NCI-H345 treated with DMSO at 0.1 percent for 48 hours (cell line): ENCODE results near the gene SFMBT2.

ENCODE experiments used
- DNase-seq: peaks from one replicate; lab custom pipeline; 2025; ENCODE audit not compliant: unreplicated experiment; lab: John Stamatoyannopoulos, UW

SFMBT2 gene

DNA sequence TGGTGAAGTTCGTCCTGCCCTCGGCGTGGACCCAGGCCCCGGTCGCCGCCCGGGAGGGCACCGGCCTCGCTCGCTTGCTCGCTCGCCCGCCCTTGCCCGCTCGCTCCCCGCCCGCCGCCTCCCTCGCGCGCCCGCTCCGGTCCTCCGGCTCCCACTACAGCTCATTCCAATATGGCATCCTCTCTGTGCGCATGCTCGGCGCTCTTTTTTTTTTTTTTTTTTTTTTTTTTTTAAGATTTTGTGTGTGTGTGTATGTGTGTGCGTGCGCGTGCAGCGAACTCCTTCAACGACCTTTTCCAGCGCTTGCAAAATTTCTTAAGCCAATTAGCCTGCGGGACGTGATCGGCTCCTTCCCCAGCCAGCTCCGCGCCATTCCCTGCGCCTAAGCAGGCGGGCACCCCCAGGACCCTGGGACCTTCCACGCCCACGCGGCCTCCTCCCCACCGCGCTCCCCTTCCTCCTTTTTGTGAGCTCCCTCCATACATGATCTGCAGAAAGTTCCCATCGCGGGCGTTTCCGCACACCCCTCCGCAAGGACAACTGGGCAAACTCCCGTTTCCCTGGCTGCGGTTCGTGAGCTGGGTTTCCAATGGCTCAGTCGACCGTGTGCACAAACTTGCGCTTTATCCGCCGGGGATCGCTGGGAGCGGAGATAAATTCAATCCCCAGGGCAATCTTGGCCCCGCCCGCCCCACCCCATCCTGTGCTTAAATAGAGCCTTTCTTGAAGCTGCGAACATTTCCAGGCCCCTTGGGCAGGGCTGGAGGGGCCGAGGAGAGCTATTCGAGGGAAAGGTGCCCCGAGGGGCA, at the start of gene SFMBT2:
SFMBT2 (minus strand) TSS at position 173 of the 809 bp plus-strand sequence. CDS start 29,136 bp downstream, outside the sequence.
- DNase-seq, result no peak

- DNase-seq, result no peak
These were observed 49.2 kb upstream of the SFMBT2 start for GRCh38 chr10:7460006-7460405.

DNA sequence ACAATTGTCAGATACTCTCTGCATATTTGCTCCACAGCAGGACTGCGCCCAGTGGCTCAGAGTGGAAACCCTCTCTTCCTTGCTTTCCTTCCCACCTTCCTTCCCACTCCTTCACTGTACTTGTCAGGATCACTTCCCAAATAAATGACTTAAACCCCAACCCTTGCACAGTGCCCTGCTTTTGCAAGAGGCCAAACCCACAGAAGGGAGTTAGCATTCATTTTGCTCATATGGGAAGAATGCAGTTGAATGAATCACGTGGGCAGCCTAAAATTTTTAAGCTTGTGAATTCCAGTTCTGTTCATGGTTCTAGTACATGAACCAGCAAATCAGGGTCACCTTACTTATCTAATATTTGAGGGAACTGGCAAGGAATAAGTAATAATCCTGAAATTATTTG, 47.7 kb upstream of the SFMBT2 start:
- DNase-seq, result no peak

DNA sequence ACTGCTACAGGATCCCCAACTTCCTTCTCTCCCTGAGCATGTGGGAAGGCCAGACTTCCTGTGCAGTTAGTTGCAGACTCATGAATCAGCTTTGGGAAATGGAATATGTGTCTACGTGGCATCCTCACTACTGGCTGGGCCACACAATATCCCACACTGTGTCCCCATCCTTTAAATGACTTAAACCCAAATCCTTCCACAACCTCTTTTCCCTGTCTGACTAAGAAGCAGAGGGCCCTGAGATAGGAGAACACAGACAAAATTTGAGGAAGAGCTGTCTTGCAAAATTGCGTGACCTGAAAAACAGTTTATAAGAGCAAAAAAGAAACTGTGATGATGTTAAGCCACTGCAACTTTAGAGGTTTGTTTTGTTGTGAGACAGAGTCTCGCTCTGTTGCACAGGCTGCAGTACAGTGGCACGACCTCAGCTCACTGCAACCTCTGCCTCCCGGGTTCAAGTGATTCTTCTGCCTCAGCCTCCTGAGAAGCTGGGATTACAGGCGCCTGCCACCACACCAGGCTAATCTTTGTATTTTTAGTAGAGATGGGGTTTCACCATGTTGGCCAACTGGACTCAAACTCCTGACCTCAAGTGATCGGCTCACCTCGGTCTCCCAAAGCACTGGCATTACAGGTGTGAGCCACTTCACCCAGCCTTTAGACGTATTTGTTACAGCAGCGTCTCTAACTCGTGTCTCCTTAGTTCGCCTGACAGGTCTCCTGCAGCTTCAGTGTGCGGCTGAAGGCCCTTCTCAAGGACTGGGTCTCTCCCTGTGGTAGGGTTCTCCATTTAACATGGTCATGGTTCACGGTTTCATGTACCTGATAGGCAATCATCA, 46.9 kb upstream of the SFMBT2 start:
- no peak for DNase-seq

GRCh38 chr10:7449063-7449695, 38.3 kb upstream of the SFMBT2 start:
- DNase-seq, result no peak

GRCh38 chr10:7445474-7446185, 34.8 kb upstream of the SFMBT2 start:
- no peak for DNase-seq

DNA sequence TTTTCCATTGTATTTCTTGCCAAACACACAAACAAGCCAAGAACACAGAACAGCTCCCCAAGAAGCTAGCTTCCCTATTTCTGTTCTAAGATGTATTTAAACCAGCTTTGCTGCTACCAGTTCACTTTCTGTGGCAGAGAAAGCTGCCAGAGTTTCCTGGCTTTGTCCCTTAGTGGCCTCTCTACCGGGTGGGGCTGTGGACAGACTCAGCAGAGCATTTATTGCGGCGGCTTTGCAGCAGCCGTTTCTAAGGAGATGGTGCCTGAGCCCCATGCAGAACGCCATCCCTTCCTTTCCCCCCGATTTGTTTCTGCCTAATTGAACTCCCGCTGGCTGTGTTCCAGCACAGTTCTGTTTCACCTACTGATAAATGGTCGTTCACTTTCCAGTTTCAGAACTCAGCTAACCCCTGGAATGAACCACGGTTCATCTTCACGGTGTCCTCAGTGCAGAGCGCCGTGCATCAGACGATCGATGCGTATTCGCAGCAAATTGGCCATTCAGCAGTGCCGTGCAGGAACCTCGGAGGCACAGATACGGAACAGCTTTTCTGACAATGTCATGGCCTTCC, 33.8 kb upstream of the SFMBT2 start:
- no peak for DNase-seq

GRCh38 chr10:7443036-7443435, 32.2 kb upstream of the SFMBT2 start:
- no peak for DNase-seq

DNA sequence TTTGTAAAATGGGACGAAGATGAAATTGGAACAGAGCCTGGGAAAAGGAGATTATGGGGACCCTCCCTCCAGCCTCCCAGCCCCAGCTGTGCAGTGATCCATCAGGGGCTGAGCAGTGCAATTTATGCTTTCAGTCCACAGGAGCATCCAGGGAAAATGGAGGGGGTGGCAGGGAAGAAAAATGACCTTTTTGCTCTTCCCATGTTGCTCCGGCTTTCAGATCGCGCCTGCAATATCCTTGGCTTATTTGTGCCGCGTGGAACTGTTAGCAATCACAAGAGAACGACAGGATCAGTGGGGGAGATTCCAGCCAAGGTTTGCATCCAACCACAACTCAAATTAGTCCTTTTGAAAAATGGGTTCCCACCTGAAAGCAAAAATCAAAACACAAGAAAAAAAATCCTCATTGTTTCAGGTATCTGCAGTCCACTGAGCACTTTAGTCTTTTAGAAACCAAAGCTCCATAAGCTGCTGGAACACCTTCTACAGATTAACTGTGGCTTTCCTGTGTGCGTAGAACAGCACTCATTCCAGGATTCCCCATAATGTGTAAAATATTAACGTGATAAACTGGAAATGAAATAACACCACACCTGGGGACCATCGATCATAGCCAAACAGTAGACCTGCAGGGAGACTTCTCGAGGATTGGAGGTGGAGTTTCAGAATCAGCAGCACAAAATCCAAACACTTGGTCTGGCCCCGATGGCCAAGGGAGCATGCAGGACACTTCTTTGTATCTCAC, 30.7 kb upstream of the SFMBT2 start:
- DNase-seq, result no peak

- no peak for DNase-seq
These were observed 28.9 kb upstream of the SFMBT2 start for GRCh38 chr10:7439696-7440095.

DNA sequence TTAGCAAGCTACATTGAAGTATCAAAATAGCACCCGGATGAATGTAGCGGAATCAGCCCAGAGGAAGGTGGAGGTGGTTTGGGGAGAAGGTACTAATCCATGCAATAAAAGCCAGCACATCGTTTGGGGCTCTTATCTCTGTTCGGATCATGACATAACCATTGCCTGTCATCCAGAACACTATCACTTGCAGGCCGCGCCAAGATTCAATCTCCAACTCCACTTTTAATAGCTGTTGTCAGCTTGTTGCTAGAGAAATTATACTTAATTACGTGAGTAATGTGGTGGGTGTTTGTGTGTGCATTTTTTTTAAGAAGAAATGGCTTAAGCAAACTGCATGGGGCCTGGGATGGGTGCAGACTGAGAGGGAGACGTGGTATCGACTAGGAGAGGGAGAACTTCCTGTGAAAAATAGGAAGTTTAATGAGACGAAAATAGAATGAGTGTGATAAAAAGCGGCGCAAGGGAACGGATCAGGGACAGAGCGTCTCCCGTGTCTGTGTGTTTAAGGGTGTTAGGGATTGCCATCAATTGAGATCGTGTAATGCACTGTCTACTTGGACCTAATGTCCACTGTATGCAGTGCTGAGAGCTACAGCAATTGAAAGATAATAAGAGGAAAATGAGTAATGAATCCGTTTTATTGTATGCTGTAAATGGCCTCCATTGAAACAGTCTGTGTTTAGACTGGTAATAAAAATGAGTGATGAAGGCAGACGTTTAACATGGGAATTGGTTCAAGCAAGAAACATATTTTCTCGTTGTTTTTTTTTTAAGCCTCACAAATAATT, 27.6 kb upstream of the SFMBT2 start:
- DNase-seq, result no peak

DNA sequence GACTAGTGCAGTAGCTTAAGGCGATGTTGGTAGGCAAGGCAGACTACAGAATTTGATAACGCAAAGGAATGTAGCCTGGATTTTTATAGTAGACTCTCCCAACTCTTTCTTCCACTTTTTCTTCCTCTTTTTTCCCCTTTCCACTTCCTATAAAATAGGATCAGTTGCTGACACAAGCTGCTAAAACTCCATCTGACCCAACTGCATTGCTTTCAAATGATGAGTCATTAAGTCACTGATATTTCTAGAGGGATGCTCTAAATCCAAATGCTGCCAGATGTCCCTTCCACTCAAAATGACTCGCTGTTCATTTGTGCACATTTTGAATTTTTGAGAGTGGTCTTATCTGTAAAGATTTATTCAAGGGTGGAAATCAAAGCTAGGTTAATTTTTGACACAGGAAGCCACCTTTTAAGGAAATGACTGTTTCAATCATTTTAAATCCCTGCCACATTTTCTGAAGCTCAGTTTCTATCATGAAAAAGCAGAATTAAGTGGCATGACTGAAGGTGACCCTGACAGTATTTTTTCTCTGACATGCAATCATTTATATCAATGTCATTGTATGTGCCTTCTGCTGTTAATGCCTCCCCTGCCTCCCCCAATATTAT, 25.8 kb upstream of the SFMBT2 start:
- DNase-seq, result no peak

GRCh38 chr10:7435674-7436073, 24.8 kb upstream of the SFMBT2 start:
- DNase-seq, result no peak

- no peak for DNase-seq
These were observed 23.5 kb upstream of the SFMBT2 start for GRCh38 chr10:7434378-7434777.

GRCh38 chr10:7433861-7434260, 23.0 kb upstream of the SFMBT2 start:
- DNase-seq, result no peak

DNA sequence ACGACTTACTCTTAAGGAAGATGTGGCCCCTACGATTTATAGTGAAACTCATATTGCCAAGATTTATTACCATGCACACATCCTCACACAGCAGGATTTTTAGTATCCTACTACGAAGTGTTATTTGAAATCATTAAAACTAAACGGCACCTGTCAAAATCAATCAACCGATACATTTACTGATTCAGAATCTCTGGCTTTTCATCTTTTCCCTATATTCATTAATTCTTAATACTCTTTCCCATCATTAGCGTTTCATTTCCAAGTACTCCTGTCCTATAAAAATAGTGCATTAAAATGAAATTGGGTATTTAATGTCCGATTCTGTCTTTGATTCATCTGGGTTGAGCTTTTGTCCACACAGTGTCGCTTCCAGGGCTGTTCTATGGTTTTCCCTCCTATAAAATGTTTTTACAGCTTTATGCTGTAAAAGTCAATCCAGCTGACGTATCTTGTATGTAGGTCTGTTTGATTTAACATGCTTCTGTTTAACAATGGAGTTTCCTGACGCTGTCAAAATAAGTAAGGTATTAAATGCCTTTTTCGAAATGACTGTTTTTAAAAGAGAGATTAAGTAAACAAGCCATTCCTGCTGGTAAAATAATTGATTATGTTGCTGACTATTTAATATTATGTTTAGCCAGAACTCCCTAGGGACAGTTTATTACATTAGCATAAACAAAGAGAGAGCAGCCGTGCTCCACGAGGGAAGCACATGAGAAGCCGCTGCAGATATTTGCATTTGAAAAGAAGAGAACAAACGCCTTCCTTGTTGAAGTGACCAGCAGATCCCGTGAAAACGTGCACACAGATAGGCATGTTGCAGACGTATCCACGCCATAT, 22.3 kb upstream of the SFMBT2 start:
- no peak for DNase-seq

- DNase-seq, result no peak
These were observed 18.0 kb upstream of the SFMBT2 start for GRCh38 chr10:7428673-7429350.
